K562 (cell line): Measurements from ENCODE around the gene CDK14. TPM values are rescaled to one million over a fixed set of nuclear protein-coding genes. Genes with fewer than 3 reads are reported as not detected.

ENCODE experiments used
- ATAC-seq: fragments of 200-7000 bp; cut with Tn5 transposase; 3 replicates; pipeline ENCODE4 v1.9.1; 2020; ENCODE audit warnings: moderate library complexity
- BruUV-seq: library from RNA; stranded (reverse); fragments of 400-500 nt; replicated peaks from 2 replicates; lab custom pipeline; 2021; lab: Mats Ljungman, UMichigan
- CTCF ChIA-PET: fragments of 300-600 bp; formaldehyde crosslinking; extraction: SDS; loops from one replicate; lab custom pipeline; 2021; ENCODE audit warnings: low intra/inter-chr PET ratio; lab: Yijun Ruan, JAX
- POLR2A ChIA-PET: fragments of 300-600, 350-650 bp; sonication (Branson Sonifier 250); formaldehyde crosslinking; extraction: SDS; loops from one replicate; lab custom pipeline; 2021; ENCODE audit warnings: antibody characterized with exemption, inconsistent platforms; lab: Yijun Ruan, JAX
- DNase-seq, 4 experiments: peaks; one replicate each; pipeline versions ENCODE4 v3.0.0 to v3.0.0-alpha.2; 2011 to 2018; ENCODE audit warnings: low spot score in 3 of 4, mixed read lengths in 3 of 4; ENCODE audit errors: extremely low read depth in 1 of 4
- FAIRE-seq: peaks from 2 replicates; lab custom pipeline; 2011; peaks lifted over from hg19 to GRCh38; lab: Jason Lieb, UNC
- H2AFZ ChIP-seq: 2 replicates; pipeline ENCODE4 v1.6.0; 2011; ENCODE audit warnings: low read depth, low read length, control low read depth, inconsistent platforms
- H3K27ac ChIP-seq: fragments of 200-600 bp; 3 replicates; pipeline ENCODE4 v1.8.0; 2011; ENCODE audit warnings: low read depth, mild to moderate bottlenecking, control low read depth, inconsistent platforms, low read length, moderate library complexity, mixed read lengths; ENCODE audit errors: extremely low read depth
- H3K27me3 ChIP-seq, 2 experiments: fragments of 300-600 bp in 1 of 2; 2 replicates in 1 of 2; 3 replicates in 1 of 2; pipeline versions ENCODE4 v1.6.0 to v1.8.0; 2011; ENCODE audit warnings: inconsistent platforms in 2 of 2, low read length in 2 of 2, mild to moderate bottlenecking in 1 of 2, mixed read lengths in 1 of 2, moderate library complexity in 1 of 2; ENCODE audit not compliant: control insufficient read depth in 2 of 2, insufficient read depth in 2 of 2
- H3K36me3 ChIP-seq: fragments of 300-600 bp; 3 replicates; pipeline ENCODE4 v1.8.0; 2011; ENCODE audit warnings: mild to moderate bottlenecking, low read length, inconsistent platforms; ENCODE audit not compliant: control insufficient read depth, insufficient read depth
- H3K4me1 ChIP-seq, 2 experiments: fragments of 200-600 bp in 1 of 2; replicated peaks in 1 of 2; 2 replicates in 1 of 2; 3 replicates in 1 of 2; pipeline versions ENCODE4 v1.5.1 to v1.8.0; 2011; ENCODE audit warnings: inconsistent platforms in 2 of 2, low read length in 2 of 2, mild to moderate bottlenecking in 1 of 2, mixed read lengths in 1 of 2, moderate library complexity in 1 of 2; ENCODE audit not compliant: control insufficient read depth in 2 of 2, insufficient read depth in 2 of 2
- H3K4me2 ChIP-seq: 2 replicates; pipeline ENCODE4 v1.6.1; 2011; ENCODE audit warnings: low read length, control low read depth, inconsistent platforms, mixed read lengths; ENCODE audit not compliant: insufficient read depth
- H3K4me3 ChIP-seq: fragments of 200-600 bp; sonication (generic), shearing (Covaris generic); 2 replicates; pipeline ENCODE4 v1.5.1; 2016; ENCODE audit warnings: control low read depth, inconsistent platforms
- H3K79me2 ChIP-seq: fragments of 200-600 bp; 3 replicates; pipeline ENCODE4 v1.8.0; 2011; ENCODE audit warnings: low read length, inconsistent platforms; ENCODE audit not compliant: control insufficient read depth, insufficient read depth
- H3K9ac ChIP-seq, 2 experiments: 2 replicates each; pipeline versions ENCODE4 v1.6.0 to v1.6.1; 2011; ENCODE audit warnings: low read depth in 2 of 2, low read length in 2 of 2, control low read depth in 1 of 2, inconsistent platforms in 1 of 2, mild to moderate bottlenecking in 1 of 2, mixed read lengths in 1 of 2; ENCODE audit not compliant: insufficient read depth in 1 of 2
- H3K9me1 ChIP-seq: one replicate; pipeline ENCODE4 v1.6.0; 2011; ENCODE audit warnings: inconsistent platforms, mild to moderate bottlenecking, low read length, moderate library complexity; ENCODE audit not compliant: control insufficient read depth, insufficient read depth
- H3K9me3 ChIP-seq: replicated peaks from 2 replicates; pipeline ENCODE4 v1.5.1; 2011; ENCODE audit warnings: low read depth, low read length, inconsistent platforms; ENCODE audit not compliant: control insufficient read depth, insufficient read depth
- H4K20me1 ChIP-seq: replicated peaks from 2 replicates; pipeline ENCODE4 v1.6.1; 2011; ENCODE audit warnings: low read length, inconsistent platforms, mixed read lengths; ENCODE audit not compliant: control insufficient read depth, insufficient read depth
- FUS ChIP-seq: fragments of 200-400 bp; formaldehyde crosslinking; optimal IDR thresholded peaks from 2 replicates; pipeline ENCODE3; 2017; ENCODE audit warnings: low read depth, low read length
- HNRNPUL1 ChIP-seq: fragments of 200-400 bp; formaldehyde crosslinking; IDR thresholded peaks from 2 replicates; pipeline ENCODE4 v1.6.1; 2017; ENCODE audit warnings: low read length
- LCOR ChIP-seq: sonication (generic); formaldehyde crosslinking; IDR thresholded peaks from 2 replicates; pipeline ENCODE4 v1.8.0; 2022; ENCODE audit warnings: mild to moderate bottlenecking, missing genetic modification reagents
- MAZ ChIP-seq, 2 experiments: fragments of 450-650 bp in 1 of 2; sonication (generic) in 1 of 2; formaldehyde crosslinking; IDR thresholded peaks in 1 of 2; conservative IDR thresholded peaks in 1 of 2; 2 replicates each; pipeline versions ENCODE4 v1.4.0 to v1.5.0; 2020; ENCODE audit warnings: mild to moderate bottlenecking in 1 of 2, missing genetic modification reagents in 1 of 2
- MCM2 ChIP-seq: fragments of 450-650 bp; IDR thresholded peaks from 2 replicates; pipeline ENCODE4 v1.6.1; 2017; ENCODE audit warnings: low read depth, mild to moderate bottlenecking
- MCM7 ChIP-seq, 2 experiments: fragments of 450-650 bp; IDR thresholded peaks; 2 replicates each; pipeline ENCODE4 v1.6.1; 2016 to 2018
- PCBP2 ChIP-seq: fragments of 200-400 bp; formaldehyde crosslinking; IDR thresholded peaks from 2 replicates; pipeline ENCODE4 v1.6.1; 2018; ENCODE audit warnings: low read length, low read depth, mild to moderate bottlenecking, moderate library complexity; ENCODE audit not compliant: poor library complexity, severe bottlenecking
- RB1 ChIP-seq: fragments of 450-650 bp; IDR thresholded peaks from 2 replicates; pipeline ENCODE4 v1.6.1; 2017; ENCODE audit warnings: low read depth, mild to moderate bottlenecking
- RBFOX2 ChIP-seq: fragments of 200-400 bp; formaldehyde crosslinking; IDR thresholded peaks from 2 replicates; pipeline ENCODE4 v1.6.1; 2017; ENCODE audit warnings: low read depth, mild to moderate bottlenecking, low read length, moderate library complexity
- ZBTB1 ChIP-seq: sonication (generic); formaldehyde crosslinking; IDR thresholded peaks from 2 replicates; pipeline ENCODE4 v1.8.1; 2023; ENCODE audit warnings: missing genetic modification reagents, low read depth, mild to moderate bottlenecking, borderline replicate concordance
- ZNF133 ChIP-seq: fragments of 250-450 bp; sonication (Bioruptor Pico); IDR thresholded peaks from 2 replicates; pipeline ENCODE4 v1.4.0; 2020; ENCODE audit warnings: mild to moderate bottlenecking
- ZNF699 ChIP-seq: fragments of 250-450 bp; sonication (Bioruptor Pico); IDR thresholded peaks from 2 replicates; pipeline ENCODE4 v1.8.0; 2021; ENCODE audit warnings: mild to moderate bottlenecking, moderate library complexity; ENCODE audit not compliant: insufficient replicate concordance
- ZNF764 ChIP-seq: fragments of 250-450 bp; sonication (Bioruptor Pico); IDR thresholded peaks from 2 replicates; pipeline ENCODE4 v1.4.0; 2020; ENCODE audit warnings: low read depth, mild to moderate bottlenecking, moderate library complexity
- WGBS: fragments of 100-300 bp; shearing (Covaris generic); methylation state at CpG from one replicate; pipeline ENCODE4 v1.1.6; 2016; ENCODE audit warnings: low coverage, mixed read lengths; ENCODE audit not compliant: insufficient coverage; ENCODE audit errors: missing lambda C conversion rate; 5-methylcytosine and 5-hydroxymethylcytosine counted together
- in situ Hi-C: fragments of 300-500 bp; cut with MboI; formaldehyde crosslinking; loops from 4 replicates; pipeline ENCODE4 v1.15.0; 2018; ENCODE audit warnings: inconsistent platforms, mixed read lengths
- intact Hi-C: fragments of 100-400 bp; cut with micrococcal nuclease; formaldehyde crosslinking; loops from 2 replicates; pipeline ENCODE4 v1.14.2; 2022
- polyA plus RNA-seq, 8 experiments: library from polyadenylated mRNA; depleted of rRNA in 4 of 8; stranded (reverse) in 5 of 8; unstranded in 3 of 8; fragments of >200 nt; fragmentation: Nextera tagmentation in 2 of 8; fragmentation: Illumina TruSeq in 1 of 8; extraction: Ambion mirVana in 2 of 8; extraction: Trizol in 1 of 8; gene quantifications; 2 replicates each; pipeline versions ENCODE4 v1.2.1 to v1.2.3, GENCODE V29; 2011 to 2014; ENCODE audit warnings: inconsistent platforms in 1 of 8, missing spikeins in 1 of 8
- total RNA-seq, 7 experiments: library from RNA; depleted of rRNA in 6 of 7; stranded (reverse); fragments of >200 nt in 6 of 7; fragmentation: Illumina TruSeq in 2 of 7; extraction: Trizol in 2 of 7; gene quantifications; 2 replicates each; pipeline versions ENCODE4 v1.2.1 to v1.2.3, GENCODE V29; 2011 to 2021; ENCODE audit warnings: low replicate concordance in 1 of 7
- TF ChIP-seq, protein P1 (sequence below): fragments of 450-650 bp; conservative IDR thresholded peaks from 2 replicates; pipeline ENCODE4 v1.6.1; 2016; ENCODE audit warnings: missing genetic modification characterization, low read depth, mild to moderate bottlenecking, missing compliant biosample characterization, moderate library complexity
- TF ChIP-seq, protein P2 (sequence below), 2 experiments: fragments of 450-650 bp in 1 of 2; sonication (generic) in 1 of 2; formaldehyde crosslinking in 1 of 2; IDR thresholded peaks in 1 of 2; conservative IDR thresholded peaks in 1 of 2; 2 replicates each; pipeline versions ENCODE4 v1.6.1 to v1.8.1; 2016 to 2023; ENCODE audit warnings: mild to moderate bottlenecking in 2 of 2, moderate library complexity in 2 of 2, inconsistent platforms in 1 of 2, missing genetic modification reagents in 1 of 2
- TF ChIP-seq, protein P3 (sequence below): IDR thresholded peaks from 2 replicates; pipeline ENCODE4 v1.6.1; 2012; ENCODE audit warnings: low read depth, low read length, improper control_type of control experiment, borderline replicate concordance
- TF ChIP-seq, protein P4 (sequence below): fragments of 250-450 bp; sonication (Bioruptor Pico); IDR thresholded peaks from 2 replicates; pipeline ENCODE4 v1.5.0; 2022; ENCODE audit warnings: mild to moderate bottlenecking

The CDK14 gene
- total and polyA plus RNA-seq, 9 of the 15 experiments (the other 6 are each of a cell fraction or from before 2014, with no cell fraction given) = 0.03 to 0.91 (median 0.16) TPM

DNA sequence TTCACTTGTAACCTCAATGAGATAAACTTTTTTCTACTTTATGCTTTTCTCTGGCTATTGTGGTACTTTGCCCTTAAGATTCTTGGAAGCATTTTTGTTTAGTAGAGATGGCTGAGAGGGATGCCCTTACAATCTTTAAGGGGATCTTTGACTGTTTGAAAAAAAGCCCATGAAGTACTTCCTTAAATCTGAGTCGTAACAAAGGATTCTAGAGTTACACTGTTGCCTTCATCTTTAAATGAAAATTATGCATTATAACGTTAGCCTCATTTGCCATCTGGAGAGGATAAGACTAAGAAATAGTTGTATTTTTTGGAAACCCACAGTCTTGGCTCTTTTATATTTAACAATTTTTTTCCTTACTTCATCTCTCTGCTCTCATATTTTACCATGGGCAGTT lies 630.3 kb downstream of the CDK14 start:
- intact Hi-C loops = no loop called here
- Histone ChIP-seq H4K20me1 (no peaks in the 10 kb centered on the region), H3K4me2 (no peak overlapping the region), H3K79me2 (no peaks in the 10 kb centered on the region), H3K4me3 (no peak overlapping the region), H3K27me3 (peaks cover 0 to 2% of the 10 kb centered on the region in 2 experiments; a peak in 3 of 5 replicates), H3K9me1 (no peaks in the 10 kb centered on the region), H3K4me1 (no peaks in the 10 kb centered on the region), H3K9me3 (no peaks in the 10 kb centered on the region), H3K36me3 (no peaks in the 10 kb centered on the region), H3K9ac (no peak overlapping the region), H3K27ac (no peak overlapping the region), H2AFZ (no peak overlapping the region)
- in situ Hi-C loops = no loop called here
- DNase-seq (no peak), FAIRE-seq (no peak), ATAC-seq (no peak)
- no TSS peak for BruUV-seq
- ChIA-PET POLR2A (no interaction called here), CTCF (no interaction called here)
- 0% methylated on average over 2 of the region's 2 CpGs for WGBS
- no peak for TF ChIP-seq LCOR (CRISPR knock-in tag)
- no peak for TF ChIP-seq ZBTB1 (CRISPR knock-in tag)
- no peak for TF ChIP-seq RB1
- TF ChIP-seq, protein P1, sequence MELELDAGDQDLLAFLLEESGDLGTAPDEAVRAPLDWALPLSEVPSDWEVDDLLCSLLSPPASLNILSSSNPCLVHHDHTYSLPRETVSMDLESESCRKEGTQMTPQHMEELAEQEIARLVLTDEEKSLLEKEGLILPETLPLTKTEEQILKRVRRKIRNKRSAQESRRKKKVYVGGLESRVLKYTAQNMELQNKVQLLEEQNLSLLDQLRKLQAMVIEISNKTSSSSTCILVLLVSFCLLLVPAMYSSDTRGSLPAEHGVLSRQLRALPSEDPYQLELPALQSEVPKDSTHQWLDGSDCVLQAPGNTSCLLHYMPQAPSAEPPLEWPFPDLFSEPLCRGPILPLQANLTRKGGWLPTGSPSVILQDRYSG (tag) = no peak
- no peak for TF ChIP-seq ZNF764 (CRISPR knock-in tag)
- no peak for TF ChIP-seq ZNF133 (CRISPR knock-in tag)
- TF ChIP-seq PCBP2 = no peak
- TF ChIP-seq RBFOX2 = no peak
- TF ChIP-seq MAZ (CRISPR knock-in tag; conservative IDR thresholded peaks at IDR 0.05 in 1 of 2, IDR thresholded peaks at IDR 0.05 in 1 of 2) = no peak
- TF ChIP-seq, protein P2, sequence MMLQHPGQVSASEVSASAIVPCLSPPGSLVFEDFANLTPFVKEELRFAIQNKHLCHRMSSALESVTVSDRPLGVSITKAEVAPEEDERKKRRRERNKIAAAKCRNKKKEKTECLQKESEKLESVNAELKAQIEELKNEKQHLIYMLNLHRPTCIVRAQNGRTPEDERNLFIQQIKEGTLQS (IDR thresholded peaks at IDR 0.05) = no peak
- TF ChIP-seq, protein P2 (CRISPR knock-in tag; conservative IDR thresholded peaks at IDR 0.05) = no peak
- no peak for TF ChIP-seq MCM7 (IDR thresholded peaks at IDR 0.05)
- TF ChIP-seq MCM2 = no peak
- TF ChIP-seq, protein P3, sequence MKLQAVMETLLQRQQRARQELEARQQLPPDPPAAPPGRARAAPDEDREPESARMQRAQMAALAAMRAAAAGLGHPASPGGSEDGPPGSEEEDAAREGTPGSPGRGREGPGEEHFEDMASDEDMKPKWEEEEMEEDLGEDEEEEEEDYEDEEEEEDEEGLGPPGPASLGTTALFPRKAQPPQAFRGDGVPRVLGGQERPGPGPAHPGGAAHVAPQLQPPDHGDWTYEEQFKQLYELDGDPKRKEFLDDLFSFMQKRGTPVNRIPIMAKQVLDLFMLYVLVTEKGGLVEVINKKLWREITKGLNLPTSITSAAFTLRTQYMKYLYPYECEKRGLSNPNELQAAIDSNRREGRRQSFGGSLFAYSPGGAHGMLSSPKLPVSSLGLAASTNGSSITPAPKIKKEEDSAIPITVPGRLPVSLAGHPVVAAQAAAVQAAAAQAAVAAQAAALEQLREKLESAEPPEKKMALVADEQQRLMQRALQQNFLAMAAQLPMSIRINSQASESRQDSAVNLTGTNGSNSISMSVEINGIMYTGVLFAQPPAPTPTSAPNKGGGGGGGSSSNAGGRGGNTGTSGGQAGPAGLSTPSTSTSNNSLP = no peak
- no peak for TF ChIP-seq ZNF699
- no peak for TF ChIP-seq HNRNPUL1
- no peak for TF ChIP-seq FUS
- TF ChIP-seq, protein P4, sequence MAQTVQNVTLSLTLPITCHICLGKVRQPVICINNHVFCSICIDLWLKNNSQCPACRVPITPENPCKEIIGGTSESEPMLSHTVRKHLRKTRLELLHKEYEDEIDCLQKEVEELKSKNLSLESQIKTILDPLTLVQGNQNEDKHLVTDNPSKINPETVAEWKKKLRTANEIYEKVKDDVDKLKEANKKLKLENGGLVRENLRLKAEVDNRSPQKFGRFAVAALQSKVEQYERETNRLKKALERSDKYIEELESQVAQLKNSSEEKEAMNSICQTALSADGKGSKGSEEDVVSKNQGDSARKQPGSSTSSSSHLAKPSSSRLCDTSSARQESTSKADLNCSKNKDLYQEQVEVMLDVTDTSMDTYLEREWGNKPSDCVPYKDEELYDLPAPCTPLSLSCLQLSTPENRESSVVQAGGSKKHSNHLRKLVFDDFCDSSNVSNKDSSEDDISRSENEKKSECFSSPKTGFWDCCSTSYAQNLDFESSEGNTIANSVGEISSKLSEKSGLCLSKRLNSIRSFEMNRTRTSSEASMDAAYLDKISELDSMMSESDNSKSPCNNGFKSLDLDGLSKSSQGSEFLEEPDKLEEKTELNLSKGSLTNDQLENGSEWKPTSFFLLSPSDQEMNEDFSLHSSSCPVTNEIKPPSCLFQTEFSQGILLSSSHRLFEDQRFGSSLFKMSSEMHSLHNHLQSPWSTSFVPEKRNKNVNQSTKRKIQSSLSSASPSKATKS (CRISPR knock-in tag) = no peak
